NCI-H1436 (cell line): Measurements from ENCODE around the gene LHFPL3.
"Not testable (repeated sequence)": the region's sequence is repeated elsewhere in the genome, so short reads cannot be mapped to it uniquely, and the experiment has no call there.

Source experiments
- DNase-seq: peaks from one replicate; lab custom pipeline; 2025; lab: John Stamatoyannopoulos, UW

The LHFPL3 gene

DNA sequence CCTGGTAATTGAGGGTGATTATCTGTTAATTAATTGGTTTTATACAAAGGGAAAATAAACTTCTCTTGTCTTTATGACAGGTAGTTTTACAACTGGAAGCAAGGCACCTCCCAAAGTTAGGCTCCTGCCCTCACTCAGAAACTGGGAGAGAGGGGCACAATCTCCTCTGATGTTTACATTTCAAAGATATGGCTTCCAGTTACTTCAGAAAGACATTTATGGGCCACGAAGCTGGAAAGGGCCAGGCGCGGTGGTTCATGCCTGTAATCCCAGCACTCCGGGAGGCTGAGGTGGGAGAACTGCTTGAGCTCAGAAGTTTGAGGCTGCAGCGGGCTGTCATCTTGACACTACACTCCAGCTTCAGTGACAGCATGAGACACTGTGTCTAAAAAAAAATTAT, 570.0 kb downstream of the LHFPL3 start:
- no peak for DNase-seq

DNA sequence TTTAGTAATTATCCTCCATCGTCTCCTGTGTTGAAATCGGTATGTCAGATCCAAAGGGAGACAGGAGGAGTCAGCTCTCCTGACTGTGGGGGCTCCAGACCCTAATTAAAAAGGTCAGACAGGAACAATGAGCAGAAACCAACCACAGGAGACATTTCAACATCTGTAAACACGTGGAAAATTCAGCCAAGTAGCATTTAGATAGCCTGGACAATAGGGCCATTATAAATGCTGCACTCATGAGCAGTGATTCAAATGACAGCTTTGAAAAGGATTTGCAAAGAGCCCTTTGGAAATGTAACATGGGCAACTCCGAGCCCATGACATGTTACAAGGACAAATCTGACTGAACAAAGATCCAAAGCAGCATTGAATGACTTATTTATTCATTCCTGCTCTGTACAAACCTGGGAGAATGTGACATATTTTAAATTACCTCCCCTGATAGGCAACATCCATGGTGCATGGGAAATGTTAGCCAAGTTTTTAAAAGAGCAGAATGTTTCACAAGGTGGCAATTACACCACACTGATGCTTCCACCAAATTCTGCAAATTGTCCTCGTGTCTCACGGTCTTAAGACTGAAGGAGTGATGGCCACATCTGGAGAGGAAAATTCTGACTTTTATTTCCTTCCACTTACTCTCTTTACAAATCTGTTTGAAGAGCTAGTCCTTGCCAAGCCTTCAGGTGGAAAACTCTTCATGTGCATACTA, 572.3 kb downstream of the LHFPL3 start:
- no peak for DNase-seq

DNA sequence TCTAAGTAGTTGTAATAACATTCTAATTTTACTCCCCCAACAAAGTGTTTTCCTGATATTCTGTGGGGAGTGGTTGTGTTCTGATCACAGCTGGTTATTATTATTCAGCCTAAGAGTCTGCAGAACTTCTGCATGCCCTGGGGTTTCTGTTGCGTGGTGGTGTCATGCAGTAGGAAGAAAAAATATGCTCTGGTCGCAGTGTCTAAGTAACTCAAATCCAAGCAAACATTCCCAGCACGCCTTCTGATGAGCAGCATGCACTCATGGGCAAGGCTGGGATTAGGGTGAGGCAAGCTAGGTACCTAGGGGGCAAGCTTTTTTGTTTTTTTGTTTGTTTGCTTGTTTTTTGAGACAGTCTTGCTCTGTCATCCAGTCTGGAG, 572.8 kb downstream of the LHFPL3 start:
- no peak for DNase-seq

DNA sequence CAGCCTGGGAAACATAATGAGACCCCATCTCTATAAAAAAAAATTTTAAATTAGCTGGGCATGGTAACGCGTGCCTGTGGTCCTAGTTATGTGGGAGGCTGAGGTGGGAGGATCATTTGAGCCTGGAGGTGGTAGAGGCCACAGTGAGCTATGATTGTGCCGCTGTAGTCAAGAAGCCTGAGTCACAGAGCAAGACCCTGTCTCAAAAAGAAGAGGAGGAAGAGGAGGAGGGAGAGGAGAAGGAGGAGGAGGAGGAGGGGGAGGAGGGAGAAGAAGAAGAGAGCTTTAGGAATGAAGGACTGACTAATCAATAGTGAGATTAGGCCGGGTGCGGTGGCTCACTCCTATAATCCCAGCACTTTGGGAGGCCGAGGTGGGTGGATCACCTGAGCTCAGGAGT, 573.8 kb downstream of the LHFPL3 start:
- no peak for DNase-seq

DNA sequence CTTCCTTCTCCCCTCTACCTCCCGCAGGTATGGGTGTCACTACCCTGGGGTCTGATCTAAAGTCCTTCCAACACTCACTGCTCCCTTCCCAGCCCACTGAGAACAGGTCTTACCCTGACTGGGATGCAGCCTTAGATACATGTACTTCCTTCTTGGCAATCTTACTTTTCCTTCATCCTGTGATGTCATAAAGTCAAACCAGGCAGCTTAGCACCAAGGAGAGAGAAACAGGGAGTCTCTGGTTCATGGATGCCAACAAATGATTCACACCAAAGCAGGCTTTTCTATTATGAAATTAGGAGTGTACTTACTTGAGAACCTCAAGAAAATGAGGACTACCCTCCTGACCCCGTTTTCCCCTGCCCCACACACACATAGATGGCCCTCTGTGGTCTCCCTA, 574.6 kb downstream of the LHFPL3 start:
- no peak for DNase-seq

DNA sequence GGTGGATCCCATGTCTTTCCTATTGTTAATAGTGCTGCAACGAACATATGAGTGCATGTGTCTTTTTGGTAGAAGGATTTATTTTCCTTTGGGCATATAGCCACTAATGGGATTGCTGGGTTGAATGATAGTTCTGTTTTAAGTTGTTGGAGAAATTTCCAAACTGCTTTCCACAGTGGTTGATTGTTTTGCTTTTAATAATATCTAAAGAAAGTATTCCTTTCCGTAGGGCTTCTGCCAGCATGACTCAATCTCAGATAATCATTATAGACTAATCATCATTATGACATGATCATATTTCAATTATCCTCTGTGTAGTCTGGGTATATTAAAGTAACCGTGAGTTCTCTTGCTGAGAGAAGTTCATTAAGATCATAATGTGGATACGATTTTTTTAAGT, 575.4 kb downstream of the LHFPL3 start:
- DNase-seq = no peak

DNA sequence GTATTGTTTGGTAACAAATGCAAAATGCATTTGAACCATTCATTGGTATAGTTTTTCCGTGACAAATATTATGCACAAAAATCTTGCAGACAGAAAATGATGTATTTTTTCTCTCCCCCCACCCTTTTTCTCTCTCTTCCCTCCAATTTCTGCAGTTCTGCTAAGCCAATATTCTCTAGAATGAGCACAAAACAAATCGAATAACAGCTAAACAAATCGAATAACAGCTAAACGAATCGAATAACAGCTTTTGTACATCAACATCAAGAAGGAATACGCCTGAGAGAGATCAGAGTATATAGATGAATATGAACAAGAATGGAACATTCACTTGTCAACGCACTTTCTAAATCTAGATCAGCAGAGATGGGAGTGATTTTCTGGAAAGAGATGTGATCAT, 577.6 kb downstream of the LHFPL3 start:
- no peak for DNase-seq

DNA sequence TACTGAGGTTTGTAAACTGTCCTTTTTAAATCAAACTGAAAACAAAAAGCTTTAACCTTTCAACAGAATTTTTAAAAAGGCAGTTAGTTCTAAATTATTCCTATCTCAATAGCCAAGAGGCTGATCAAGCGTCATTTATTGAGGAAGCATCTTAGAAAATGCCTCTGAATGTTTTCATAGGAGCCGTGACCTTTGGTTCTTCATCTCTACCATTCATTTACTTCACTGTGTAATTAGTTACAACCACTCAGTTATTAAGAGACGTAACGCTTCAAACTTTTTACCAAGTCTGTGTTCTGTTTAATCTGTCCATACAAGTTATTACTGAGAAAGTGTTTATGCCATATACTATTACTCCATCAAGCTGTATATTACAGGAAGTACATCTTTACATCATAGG, 578.2 kb downstream of the LHFPL3 start:
- no peak for DNase-seq

DNA sequence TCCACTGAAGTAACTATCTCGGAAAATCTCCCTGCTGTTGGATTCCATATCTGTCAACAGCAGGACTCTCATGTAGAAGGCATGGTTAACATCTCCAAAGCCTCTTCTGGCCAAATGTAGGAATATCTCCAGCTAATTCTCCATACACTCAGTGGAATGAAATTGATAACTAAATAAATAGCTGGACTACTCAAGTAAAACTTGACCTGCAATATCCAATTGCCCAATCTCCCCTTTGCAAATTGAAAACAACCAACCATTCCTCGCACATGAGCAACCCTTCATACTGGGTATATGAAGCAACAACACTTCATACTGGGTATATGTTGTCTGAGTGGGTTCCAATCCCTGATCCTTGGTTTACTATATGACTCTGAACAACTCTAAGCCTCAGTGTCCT, 580.2 kb downstream of the LHFPL3 start:
- no peak for DNase-seq

DNA sequence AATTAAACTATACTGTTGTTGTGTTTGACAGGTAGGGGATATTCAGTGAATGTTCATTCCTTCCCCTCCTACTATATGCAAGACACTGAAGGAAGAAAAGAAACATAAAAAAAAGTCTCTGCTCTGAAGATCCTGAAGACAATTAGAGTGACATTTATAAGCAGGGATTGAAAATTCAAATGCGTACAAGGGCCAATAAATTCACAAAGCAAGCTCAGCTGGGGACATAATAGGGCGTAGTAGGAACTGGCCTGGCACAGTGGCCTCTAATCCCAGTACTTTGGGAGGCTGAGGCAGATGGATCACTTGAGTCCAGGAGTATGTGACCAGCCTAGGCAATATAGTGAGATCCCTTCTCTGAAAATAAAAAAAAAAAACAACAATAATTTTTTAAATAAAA, 580.7 kb downstream of the LHFPL3 start:
- no peak for DNase-seq

DNA sequence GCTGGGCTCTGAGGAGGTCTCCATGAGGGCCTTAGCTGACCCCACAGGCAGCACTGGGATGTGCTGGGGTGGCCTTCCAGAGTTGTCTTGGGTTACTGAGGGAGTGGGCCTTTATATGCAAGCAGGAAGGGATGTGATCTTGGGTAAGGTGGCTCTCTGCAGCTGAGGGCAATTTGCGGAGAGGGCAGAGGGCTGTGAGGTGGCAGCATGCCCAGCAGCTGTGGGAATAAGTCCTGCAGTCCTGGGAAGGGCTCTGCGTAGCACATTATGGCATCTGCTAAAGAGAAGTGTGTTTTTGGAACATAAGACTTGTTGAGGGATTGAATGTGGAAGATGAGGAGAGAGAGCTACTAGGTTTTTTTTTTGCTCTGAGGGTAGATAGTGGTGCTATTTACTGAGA, 586.0 kb downstream of the LHFPL3 start:
- DNase-seq = no peak

DNA sequence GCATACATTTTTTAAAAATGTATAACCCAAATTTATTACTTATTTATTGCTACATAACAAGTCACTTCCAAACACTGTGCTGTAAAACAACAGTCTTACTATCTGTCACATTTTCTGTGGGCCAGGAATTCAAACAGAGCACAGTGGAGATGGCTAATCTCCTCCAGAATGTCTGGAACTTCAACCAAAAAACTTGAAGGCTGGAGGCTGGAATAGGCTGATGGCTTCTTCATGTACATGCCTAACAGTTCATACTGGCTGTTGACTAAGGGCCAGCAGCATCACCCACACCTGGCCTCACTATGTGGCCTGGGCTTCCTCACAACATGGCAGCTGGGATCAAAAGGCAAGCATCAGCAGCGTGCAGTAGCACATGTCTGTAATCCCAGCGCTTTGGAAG, 593.2 kb downstream of the LHFPL3 start:
- no peak for DNase-seq

DNA sequence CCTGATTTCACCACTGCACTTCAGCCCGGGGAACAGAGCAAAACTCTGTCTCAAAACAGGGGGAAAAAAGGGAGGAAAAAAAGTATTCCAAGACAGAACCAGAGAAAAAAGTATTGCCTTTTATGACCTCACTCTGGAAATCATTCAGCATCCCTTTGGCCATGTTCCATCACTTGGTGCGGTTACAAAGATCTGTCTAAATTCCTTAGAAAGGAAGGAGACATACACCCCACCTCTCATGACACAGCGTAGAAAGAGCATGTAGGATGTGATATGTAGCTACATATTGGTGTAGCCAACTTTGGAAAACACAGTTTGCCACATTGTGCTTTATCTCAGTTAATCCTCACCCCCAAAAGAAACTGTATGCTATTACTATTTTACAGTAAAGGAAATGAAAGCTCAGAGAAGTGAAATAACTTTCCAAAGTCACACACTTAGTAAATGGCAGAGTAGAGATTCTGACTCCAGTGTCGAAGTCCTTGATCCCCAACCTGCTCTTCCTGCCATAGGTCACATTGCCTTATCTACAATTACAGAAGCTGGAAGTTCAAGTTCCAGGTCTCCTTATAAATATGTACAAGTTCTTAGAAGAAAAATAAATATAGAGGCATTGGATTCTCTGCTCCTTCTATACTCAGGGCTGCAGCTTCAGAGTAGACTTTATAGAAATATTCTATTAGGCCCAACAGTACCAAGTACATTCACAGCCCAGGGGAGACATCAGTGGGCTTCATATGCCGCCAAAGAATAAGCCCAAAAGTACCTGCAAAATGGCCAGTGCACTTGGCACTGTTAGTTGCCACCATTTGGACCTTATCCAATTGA, 594.0 kb downstream of the LHFPL3 start:
- DNase-seq = no peak

DNA sequence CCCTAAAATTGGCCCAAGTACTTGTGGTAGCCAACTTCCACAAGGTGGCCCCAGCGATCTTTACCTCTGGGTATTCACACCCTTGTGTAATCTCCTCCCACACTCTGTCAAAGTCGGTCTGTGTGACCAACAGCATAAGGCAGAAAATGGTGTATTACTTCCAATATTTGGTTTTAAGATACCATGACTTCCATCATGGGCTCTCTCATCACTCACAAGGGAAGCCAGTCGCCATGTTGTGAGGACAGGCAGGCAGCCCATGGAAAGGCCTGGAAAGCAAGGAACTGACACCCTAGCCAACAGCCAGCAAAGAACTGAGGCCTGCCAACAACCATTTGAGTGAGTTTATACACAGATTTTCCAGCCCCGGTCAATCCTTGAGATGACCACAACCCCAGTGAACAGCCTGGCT, 594.6 kb downstream of the LHFPL3 start:
- DNase-seq = peak; percentile 49

DNA sequence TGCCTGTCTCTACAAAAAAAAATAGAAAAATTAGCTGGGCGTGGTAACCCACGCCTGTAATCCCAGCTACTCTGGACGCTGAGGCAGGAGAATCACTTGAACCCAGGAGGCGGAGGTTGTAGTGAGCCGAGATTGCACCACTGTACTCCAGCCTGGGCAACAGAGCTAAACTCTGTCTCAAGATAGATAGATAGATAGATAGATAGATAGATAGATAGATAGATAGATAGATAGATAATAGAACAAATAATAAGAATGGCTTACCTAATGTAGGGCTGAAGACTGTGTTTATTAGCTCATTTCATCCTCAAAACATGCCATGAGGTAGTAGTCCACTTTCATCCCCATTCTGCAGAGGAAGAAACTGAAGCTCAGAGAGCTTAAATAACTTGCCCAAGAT, 597.8 kb downstream of the LHFPL3 start:
- DNase-seq = not testable (repeated sequence)

DNA sequence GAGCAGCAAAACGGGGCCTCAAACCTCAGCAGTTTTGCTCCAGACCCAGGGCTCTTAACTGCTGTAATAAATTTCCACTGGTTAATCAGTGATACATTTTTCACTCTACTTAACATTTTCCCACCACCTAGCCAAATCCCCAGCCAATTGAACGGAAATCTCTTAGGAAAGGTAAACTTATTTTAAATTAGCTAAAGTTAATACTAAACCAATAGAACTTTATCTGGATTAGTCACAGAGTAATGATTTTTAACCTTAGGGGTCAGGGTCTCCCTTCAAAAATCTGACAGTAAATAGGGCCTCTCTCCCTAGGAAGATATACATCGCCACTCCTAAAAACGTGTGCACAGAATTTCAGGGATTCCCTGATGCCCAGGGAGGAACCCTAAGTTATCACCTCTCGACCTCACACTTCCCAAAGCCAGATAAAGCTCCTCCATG, 598.2 kb downstream of the LHFPL3 start:
- DNase-seq = no peak

DNA sequence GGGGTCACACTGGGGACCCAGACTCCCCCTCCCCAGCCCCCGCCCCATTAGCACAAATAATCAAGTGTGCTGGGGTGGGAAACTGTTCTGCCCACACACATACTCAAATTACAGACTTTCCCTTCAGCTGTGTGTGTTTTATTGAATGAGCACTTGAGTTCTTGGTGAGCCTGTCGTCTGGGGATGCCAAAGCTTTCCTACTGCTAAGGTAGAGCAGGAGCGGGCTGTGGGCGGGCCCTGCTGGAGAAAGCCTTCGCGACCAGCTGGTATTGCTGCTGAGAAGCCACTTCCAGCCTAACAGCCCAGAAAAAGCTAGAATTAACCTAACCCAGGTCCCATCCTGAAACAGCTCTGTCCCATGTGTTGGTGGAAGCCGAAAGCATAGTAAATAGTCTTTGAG, 598.7 kb downstream of the LHFPL3 start:
- no peak for DNase-seq

DNA sequence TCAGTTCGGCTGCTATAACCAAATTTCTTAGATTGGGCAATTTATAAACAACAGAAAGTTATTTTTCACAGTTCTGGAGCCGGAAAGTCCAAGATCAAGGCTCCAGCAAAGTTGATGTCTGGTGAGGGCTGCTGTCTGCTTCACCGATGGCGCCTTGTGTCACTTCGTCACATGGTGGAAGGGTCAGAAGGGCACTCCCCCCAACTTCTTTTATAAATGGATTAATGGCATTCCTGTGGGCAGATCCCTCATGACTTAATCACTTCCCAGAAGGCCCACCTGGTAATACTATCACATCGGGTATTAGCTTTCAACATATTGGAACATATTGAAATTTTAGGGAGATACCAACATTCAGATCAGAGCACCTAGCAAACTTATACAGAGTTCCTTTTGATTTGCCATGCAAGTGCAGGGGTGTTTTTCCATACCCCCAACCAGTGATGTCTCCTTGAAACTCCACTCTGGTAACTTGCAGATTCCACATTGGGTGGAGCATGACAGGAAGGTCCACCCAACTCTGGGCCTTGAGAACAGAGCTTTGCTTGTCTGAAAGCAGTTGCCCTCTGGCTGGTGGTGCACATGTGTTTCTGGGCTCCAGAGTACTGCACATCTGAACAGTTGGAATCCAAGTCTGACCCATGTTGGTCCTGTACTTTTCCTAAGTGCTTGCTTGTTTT, 600.5 kb downstream of the LHFPL3 start:
- DNase-seq = no peak

DNA sequence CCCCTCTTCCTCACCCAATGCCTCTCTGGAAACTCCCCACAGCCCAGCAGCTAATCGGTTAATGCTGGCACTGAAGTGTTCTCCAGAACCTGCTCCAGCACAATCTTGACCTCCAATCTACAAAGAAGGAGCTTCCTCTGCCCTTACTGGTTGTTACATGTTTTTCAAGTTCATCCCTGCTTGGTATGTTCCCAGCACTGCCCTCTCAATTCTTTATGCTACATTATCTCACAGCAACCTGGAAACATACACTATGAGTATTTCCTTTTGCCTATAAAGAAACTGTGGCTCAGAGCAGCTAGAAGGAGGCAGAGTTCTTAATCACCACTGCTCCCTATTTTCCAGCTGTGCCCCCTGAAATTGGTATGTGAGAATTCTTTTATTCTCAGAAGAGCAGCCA, 601.5 kb downstream of the LHFPL3 start:
- DNase-seq = no peak

DNA sequence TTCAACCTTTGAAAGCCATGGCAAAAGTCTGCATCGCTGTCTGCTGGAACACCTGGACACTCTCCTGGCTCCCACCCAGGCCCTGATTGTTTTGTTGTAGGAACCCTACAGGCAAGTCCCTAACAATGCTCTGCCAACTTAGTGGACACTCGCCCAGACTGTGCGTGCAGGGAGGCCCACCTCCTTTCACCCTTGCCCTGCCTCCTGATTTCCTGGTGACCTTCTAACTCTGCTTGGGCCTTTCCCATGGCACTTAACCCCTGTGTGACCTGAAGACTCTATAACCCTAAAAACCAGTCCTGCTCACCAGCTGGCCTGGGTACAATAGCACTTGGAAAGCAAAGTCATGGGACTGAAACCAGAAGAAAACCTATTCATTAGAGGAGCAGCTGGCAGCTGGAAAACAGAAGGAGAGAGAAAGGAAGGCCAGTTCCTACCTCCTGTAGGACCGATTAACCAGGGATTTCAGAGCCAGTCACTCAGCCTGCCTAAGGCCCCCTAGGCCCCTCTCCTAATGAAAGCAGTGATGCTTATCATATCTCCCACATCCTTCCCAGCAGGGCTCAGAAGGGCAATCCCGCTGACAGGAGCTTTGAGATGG, 602.9 kb downstream of the LHFPL3 start:
- DNase-seq = no peak

DNA sequence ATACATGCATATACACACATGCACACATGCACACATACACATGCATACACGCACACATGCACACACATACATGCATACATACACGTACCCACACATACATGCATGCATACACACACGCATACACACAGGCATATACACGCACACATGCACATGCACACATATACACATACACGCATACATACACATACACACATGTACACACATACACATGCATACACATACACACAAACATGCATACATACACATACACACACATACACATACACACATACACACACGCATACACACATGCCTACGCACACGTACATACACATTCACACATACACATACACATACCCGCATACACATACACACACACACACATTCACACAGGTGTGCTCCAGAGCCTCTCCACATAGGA, 604.6 kb downstream of the LHFPL3 start:
- no peak for DNase-seq

DNA sequence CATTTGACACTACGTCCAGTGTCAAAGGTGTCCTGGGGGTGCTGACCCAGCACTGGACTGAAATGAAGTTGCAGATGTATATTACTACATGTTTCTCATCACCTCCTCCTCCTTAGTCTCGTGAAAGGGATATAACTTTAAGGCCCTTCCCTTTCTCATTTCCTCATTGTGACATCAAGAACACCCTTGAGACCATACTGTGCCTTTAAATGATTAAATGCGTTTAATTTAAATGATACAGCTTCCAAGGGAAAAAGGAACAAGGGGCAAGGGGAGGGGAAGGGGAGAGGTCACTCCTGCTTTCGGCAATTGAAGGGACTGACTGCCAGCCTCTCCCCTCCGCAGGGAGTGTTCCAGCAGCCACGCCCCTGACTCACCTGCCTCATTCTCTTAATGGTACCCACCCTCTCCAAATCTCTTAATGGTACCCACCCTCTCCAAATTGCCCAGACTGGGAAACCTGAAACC, 605.2 kb downstream of the LHFPL3 start:
- DNase-seq = no peak

DNA sequence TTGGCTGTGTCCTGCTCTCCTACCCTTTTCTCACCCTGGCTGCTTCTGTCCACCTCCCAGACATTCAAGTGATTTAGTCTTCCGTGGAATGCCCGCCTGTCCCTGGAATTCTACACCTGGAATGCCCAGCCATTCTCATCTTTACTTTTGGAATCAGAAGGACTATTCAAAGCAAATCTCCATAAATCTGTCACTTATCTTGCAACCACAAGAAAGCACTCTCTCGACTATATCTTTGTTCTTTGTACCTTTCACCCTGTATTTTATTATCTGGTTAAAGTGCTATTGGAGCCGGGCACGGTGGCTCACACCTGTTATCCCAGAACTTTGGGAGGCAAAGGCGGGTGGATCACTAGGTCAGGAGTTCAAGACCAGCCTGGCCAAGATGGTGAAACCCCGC, 606.3 kb downstream of the LHFPL3 start:
- no peak for DNase-seq
